AG04449 (cell line): ENCODE measurements around the gene PREPL.

Experiments
- CTCF ChIA-PET: fragments of 350-600 bp; formaldehyde crosslinking; extraction: SDS; loops from one replicate; lab custom pipeline; 2021; ENCODE audit warnings: antibody characterized with exemption; lab: Yijun Ruan, JAX
- POLR2A ChIA-PET: fragments of 400-600, 350-600 bp; formaldehyde crosslinking; extraction: SDS; loops from one replicate; lab custom pipeline; 2020; ENCODE audit warnings: antibody characterized with exemption, inconsistent platforms; lab: Yijun Ruan, JAX
- DNase-seq: peaks from one replicate; pipeline ENCODE4 v3.0.0-alpha.2; 2010; ENCODE audit warnings: low read depth, low spot score
- H3K4me3 ChIP-seq: 2 replicates; pipeline ENCODE4 v1.5.1; 2011; ENCODE audit warnings: low read depth, mild to moderate bottlenecking, control low read depth, low read length
- TF ChIP-seq, protein P1 (sequence below): IDR thresholded peaks from one replicate; pipeline ENCODE4 v1.5.1; 2011; ENCODE audit warnings: mild to moderate bottlenecking, moderate library complexity, low read length, control low read depth, inconsistent platforms; ENCODE audit not compliant: insufficient read depth; ENCODE audit errors: missing control alignments

PREPL gene

DNA sequence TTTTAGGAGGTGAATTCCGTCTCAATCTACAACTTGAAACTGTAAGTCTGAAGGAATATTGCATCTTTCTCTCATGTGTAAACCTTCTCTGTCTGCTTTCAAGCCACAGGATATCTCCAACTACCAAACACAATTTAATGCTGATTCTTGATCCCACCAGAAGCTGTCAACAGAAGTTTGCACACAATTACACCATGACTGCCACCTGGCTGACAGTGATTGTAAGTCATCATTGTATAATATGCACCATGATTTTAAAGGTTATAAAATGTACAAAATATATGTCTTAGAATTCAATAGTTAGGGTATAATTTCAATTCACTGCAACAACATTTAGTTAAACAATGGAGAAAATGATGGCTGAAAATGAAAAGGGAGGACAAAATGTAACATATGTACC, 18.4 kb downstream of the PREPL start:
- H3K4me3 ChIP-seq, result no peak overlapping the region
- TF ChIP-seq, protein P1, sequence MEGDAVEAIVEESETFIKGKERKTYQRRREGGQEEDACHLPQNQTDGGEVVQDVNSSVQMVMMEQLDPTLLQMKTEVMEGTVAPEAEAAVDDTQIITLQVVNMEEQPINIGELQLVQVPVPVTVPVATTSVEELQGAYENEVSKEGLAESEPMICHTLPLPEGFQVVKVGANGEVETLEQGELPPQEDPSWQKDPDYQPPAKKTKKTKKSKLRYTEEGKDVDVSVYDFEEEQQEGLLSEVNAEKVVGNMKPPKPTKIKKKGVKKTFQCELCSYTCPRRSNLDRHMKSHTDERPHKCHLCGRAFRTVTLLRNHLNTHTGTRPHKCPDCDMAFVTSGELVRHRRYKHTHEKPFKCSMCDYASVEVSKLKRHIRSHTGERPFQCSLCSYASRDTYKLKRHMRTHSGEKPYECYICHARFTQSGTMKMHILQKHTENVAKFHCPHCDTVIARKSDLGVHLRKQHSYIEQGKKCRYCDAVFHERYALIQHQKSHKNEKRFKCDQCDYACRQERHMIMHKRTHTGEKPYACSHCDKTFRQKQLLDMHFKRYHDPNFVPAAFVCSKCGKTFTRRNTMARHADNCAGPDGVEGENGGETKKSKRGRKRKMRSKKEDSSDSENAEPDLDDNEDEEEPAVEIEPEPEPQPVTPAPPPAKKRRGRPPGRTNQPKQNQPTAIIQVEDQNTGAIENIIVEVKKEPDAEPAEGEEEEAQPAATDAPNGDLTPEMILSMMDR, result peak; percentile 6
- DNase-seq, result no peak
- CTCF ChIA-PET, result interaction anchor here (0.8 to 2.0 kb wide), 10 partner anchors 9 to 299 kb away, joined by 3 to 7 read pairs (median 4); no protein-coding TSS in a partner anchor
- POLR2A ChIA-PET, result no interaction called here

DNA sequence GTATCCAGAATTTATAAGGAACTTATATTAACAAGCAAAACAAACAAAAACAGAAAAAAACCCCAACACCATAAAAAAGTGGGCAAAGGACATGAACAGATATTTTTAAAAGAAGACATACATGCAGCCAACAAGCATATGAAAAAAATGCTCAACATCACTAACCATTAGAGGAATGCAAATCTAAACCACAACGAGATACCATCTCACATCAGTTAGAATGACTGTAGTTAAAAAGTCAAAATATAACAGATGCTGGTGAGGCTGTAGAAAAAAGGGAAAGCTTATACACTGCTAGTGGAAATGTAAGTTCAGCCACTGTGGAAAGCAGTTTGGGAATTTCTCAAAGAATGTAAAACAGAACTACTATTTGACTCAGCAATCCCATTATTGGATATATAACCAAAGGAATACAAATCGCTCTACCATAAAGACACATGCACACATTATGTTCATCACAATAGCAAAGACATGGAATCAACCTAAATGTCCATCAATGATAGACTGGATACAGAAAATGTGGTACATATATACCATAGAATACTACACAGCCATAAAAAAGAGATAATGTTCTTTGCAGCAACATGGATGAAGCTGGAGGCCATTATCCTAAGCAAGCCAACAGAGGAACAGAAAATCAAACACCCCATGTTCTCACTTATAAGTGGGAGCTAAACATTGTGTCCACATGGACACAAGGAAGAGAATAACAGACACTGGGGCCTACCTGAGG, 25.3 kb downstream of the PREPL start:
- no peak for DNase-seq
- ChIA-PET CTCF (interaction anchor here (1.0 to 1.7 kb wide), 2 partner anchors 248 to 292 kb away, joined by 3 to 4 read pairs; no protein-coding TSS in a partner anchor), POLR2A (no interaction called here)
- H3K4me3 ChIP-seq, result no peak overlapping the region
- TF ChIP-seq, protein P1, result no peak

DNA sequence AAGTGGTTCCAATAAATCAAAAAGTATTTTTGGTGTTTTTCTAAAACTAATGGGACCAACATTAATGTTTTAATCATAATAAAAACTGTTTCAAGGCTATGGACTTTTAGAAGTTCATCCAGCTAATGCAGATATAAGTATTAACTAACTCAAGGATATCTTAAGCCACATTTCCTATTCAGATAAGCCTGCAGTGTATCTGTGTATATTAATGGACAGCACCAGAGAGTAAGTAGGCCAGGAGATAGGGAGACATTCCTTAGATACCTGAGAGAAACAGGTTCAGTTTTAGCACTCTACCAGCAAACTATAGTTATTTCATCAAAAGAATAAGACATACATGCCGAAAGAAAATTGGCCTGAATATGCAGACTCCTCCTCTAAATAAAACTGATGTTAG, 27.3 kb downstream of the PREPL start:
- TF ChIP-seq, protein P1, result no peak
- CTCF ChIA-PET, result interaction anchor here (1.1 to 1.9 kb wide), 3 partner anchors 9 to 246 kb away, joined by 4 read pairs; no protein-coding TSS in a partner anchor
- no peak overlapping the region for H3K4me3 ChIP-seq
- no peak for DNase-seq
- POLR2A ChIA-PET, result no interaction called here

DNA sequence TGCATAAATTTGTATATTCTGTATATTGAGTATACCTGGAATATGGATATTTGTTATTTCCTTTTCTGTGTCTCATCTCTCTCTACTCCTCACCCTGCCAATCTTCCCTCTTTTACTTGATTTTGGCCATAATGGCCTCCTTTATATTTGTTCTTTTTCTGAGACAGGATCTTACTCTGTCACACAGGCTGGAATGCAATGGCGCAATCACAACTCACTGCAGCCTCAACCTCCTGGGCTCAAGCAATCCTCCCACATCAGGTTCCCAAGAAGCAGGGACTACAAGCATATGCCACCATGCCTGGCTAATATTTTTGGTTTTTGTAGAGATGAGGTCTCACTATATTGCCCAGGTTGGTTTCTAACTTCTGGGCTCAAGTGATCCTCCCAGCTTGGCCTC, 30.5 kb downstream of the PREPL start:
- H3K4me3 ChIP-seq, result no peak overlapping the region
- no peak for DNase-seq
- POLR2A ChIA-PET, result no interaction called here
- CTCF ChIA-PET, result no interaction called here
- TF ChIP-seq, protein P1, result no peak

DNA sequence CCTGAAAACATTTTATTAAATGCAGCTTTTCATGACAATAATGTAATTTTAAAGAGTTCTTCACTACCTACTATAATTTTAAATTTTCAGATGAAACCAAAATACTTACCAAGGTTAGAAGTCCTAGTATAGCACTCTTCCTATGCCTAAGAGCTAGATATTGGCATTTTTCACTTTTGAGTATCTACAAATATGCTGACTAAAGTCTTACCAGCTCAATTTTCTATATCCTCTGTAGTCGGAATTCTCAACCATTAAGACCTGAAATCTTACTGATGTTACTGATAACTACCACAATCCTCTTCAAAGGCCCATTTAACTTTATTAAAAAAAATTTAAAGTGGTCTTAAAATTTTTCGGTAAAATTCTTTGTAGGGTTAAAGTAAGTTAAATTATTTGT, 32.0 kb downstream of the PREPL start:
- ChIA-PET CTCF (interaction anchor here (1.3 to 1.7 kb wide), 3 partner anchors 13 to 243 kb away, joined by 3 to 4 read pairs (median 3); no protein-coding TSS in a partner anchor), POLR2A (no interaction called here)

DNA sequence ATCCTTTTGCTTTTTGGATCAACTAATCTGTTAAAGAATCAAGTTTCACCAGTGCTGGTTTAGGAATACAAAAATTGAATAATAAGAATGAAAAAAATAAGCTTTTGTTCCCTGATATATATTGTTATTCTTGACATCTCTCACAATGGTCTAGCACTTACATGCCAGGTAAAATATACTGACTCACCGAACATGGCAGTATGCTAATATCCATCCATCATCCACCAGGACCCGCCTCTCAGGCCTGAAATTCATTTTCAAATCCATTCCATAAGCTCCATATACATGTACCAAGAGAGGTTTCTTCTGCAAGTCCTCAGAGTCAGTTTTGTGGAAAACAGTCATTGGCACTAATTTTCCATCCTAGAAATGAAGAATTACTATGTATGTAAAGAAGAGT, 32.5 kb downstream of the PREPL start:
- no peak overlapping the region for H3K4me3 ChIP-seq
- ChIA-PET CTCF (interaction anchor here (1.3 to 1.7 kb wide), 4 partner anchors 14 to 285 kb away, joined by 3 to 6 read pairs (median 4); no protein-coding TSS in a partner anchor), POLR2A (no interaction called here)
- TF ChIP-seq, protein P1, result no peak
- DNase-seq, result no peak

More for the DNA sequence above, 32.0 kb downstream of the PREPL start:
- TF ChIP-seq, protein P1, result no peak
- DNase-seq, result no peak
- no peak overlapping the region for H3K4me3 ChIP-seq
